COLO668 (cell line): ENCODE data around the gene LHPP.

Experiments used
- DNase-seq: peaks from one replicate; lab custom pipeline; 2025; ENCODE audit not compliant: unreplicated experiment; lab: John Stamatoyannopoulos, UW

LHPP gene

GRCh38 chr10:124653811-124654651 is 192.4 kb downstream of the LHPP start:
- no peak for DNase-seq

DNA sequence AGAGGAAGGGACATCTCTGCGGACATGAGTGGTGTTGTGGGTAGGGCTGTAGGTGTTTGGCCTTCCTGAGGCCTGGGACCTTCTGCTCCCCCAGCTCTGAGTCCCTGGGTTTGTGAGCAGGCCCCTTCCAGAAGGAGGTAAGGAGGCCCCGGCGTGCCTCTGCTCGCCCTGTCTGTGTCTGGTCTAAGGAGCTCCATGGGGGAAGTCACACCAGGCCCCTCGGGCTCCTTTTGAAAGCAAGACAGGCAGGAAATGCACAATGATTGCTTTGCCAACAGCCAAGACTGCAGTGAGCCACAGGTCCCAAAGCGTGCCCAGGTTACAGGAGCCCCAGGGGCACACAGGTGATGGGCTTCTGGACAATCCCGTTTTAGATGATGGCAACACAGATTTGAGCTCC is 193.1 kb downstream of the LHPP start:
- DNase-seq = no peak

GRCh38 chr10:124655191-124656112 is 193.8 kb downstream of the LHPP start:
- DNase-seq = no peak

GRCh38 chr10:124656113-124656490 is 194.5 kb downstream of the LHPP start:
- DNase-seq = no peak

DNA sequence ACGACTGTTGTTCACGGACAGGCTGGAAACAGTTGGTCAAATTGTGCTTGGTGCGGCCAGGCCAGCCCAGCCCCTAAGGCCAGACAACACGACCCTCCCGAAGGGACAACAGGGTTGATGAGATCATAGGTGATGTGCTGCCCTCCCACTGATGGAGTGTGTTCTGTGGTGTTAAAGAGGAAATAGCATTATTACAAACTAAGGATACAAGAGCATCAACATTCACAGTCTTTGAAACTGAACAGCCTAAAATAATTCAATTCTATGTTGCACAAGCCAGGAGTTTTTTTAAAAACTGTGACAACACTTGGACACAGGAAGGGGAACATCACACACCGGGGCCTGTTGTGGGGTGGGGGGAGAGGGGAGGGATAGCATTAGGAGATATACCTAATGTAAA is 194.9 kb downstream of the LHPP start:
- no peak for DNase-seq

DNA sequence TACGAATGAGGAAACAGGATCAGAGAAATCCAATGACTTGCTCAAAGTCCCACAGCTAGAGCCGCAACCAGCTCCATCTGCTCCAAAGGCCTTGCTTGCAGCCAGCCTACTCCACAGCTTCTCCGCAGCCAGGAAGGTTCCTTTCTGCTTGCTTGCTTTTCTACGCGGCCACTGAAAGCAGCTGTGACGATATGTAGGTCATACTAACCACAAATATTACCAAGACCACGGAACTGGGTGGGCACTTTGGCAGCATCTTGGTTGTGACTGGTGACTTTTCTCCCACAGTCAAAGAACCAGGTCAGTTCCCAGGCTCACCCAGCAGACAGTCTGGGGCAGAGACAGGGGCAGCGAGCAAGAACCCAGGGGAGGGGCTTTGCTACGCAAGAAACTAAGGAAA is 196.2 kb downstream of the LHPP start:
- DNase-seq = no peak

- DNase-seq = no peak
Measured at GRCh38 chr10:124658591-124659242, 197.1 kb downstream of the LHPP start.

DNA sequence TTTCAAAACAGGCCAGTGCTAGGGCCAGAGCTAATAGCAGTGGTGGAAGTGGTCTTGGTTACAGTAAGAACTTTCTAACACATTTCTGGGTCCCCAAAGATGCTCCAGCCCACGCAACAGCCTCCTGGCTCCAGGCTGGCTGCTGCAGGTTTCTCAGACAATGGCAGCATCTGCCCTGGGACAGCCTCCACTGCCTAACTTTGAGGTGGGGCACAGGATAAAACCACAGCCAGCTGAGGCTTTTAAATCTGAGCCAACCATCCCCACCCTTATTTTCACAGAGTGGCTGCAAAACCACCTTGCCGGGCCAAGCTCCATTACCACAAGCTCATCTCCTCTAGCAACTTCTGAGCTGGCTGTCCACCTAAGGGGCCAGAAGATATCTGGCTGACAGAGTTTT is 197.8 kb downstream of the LHPP start:
- no peak for DNase-seq

- DNase-seq = no peak
Measured at GRCh38 chr10:124660404-124661125, 198.9 kb downstream of the LHPP start.

- no peak for DNase-seq
Measured at GRCh38 chr10:124661660-124662180, 200.1 kb downstream of the LHPP start.

GRCh38 chr10:124663228-124663627 is 201.6 kb downstream of the LHPP start:
- DNase-seq = no peak
